MM.1S (cell line): ENCODE results near the gene S100B.

Source experiments
- DNase-seq: peaks from one replicate; pipeline ENCODE4 v3.0.0-alpha.2; 2015
- H2AFZ ChIP-seq: fragments of 300-600 bp; sonication (generic); 2 replicates; pipeline ENCODE4 v1.6.0; 2016; ENCODE audit warnings: antibody characterized with exemption, low read length
- H3F3A ChIP-seq: fragments of 300-600 bp; sonication (generic); 2 replicates; pipeline ENCODE4 v1.6.1; 2016; ENCODE audit warnings: mild to moderate bottlenecking, antibody characterized with exemption, low read length, moderate library complexity, mixed read lengths; ENCODE audit not compliant: insufficient read depth
- H3K27ac ChIP-seq: fragments of 300-600 bp; sonication (generic); 2 replicates; pipeline ENCODE4 v1.5.1; 2016; ENCODE audit warnings: mild to moderate bottlenecking, low read length
- H3K27me3 ChIP-seq: fragments of 300-600 bp; sonication (generic); replicated peaks from 2 replicates; pipeline ENCODE4 v1.6.0; 2016; ENCODE audit warnings: low read length; ENCODE audit not compliant: insufficient read depth
- H3K36me3 ChIP-seq: fragments of 300-600 bp; sonication (generic); replicated peaks from 2 replicates; pipeline ENCODE4 v1.6.1; 2016; ENCODE audit warnings: mild to moderate bottlenecking, low read length, mixed read lengths; ENCODE audit not compliant: insufficient read depth
- H3K4me1 ChIP-seq: fragments of 300-600 bp; sonication (generic); 2 replicates; pipeline ENCODE4 v1.6.1; 2016; ENCODE audit warnings: low read length, mixed read lengths
- H3K4me2 ChIP-seq: fragments of 300-600 bp; sonication (generic); 2 replicates; pipeline ENCODE4 v1.6.0; 2016; ENCODE audit warnings: low read depth, low read length
- H3K4me3 ChIP-seq: fragments of 300-600 bp; sonication (generic); 2 replicates; pipeline ENCODE4 v1.5.1; 2016; ENCODE audit warnings: low read length, mixed read lengths
- H3K79me2 ChIP-seq: fragments of 300-600 bp; sonication (generic); 2 replicates; pipeline ENCODE4 v1.6.1; 2016; ENCODE audit warnings: mixed run types, low read length, mixed read lengths
- H3K9ac ChIP-seq: fragments of 300-600 bp; sonication (generic); 2 replicates; pipeline ENCODE4 v1.6.1; 2016; ENCODE audit warnings: low read length, mixed read lengths
- H3K9me2 ChIP-seq: fragments of 300-600 bp; sonication (generic); replicated peaks from 2 replicates; pipeline ENCODE4 v1.6.1; 2016; ENCODE audit warnings: mild to moderate bottlenecking, low read length, mixed read lengths; ENCODE audit not compliant: insufficient read depth
- H3K9me3 ChIP-seq: fragments of 300-600 bp; sonication (generic); replicated peaks from 2 replicates; pipeline ENCODE4 v1.6.1; 2016; ENCODE audit warnings: mild to moderate bottlenecking, low read length, mixed read lengths; ENCODE audit not compliant: insufficient read depth
- H4K20me1 ChIP-seq: fragments of 300-600 bp; sonication (generic); 2 replicates; pipeline ENCODE4 v1.6.1; 2016; ENCODE audit warnings: mild to moderate bottlenecking, low read length, moderate library complexity, mixed read lengths; ENCODE audit not compliant: insufficient read depth
- CTCF ChIP-seq: fragments of 300-600 bp; sonication (generic); IDR thresholded peaks from 2 replicates; pipeline ENCODE4 v1.5.1; 2016; ENCODE audit warnings: antibody characterized with exemption, low read length, mixed read lengths
- EZH2 ChIP-seq: fragments of 300-600 bp; sonication (generic); optimal IDR thresholded peaks from 2 replicates; pipeline ENCODE3; 2017; ENCODE audit warnings: low read depth, mild to moderate bottlenecking, antibody characterized with exemption, low read length, mixed read lengths
- EZH2phosphoT487 ChIP-seq: fragments of 300-600 bp; sonication (generic); IDR thresholded peaks from 2 replicates; pipeline ENCODE4 v1.6.1; 2018; ENCODE audit warnings: antibody characterized with exemption, low read length

The S100B gene

GRCh38 chr21:46598581-46599572, 6.0 kb downstream of the S100B start:
- no peaks in the 10 kb centered on the region for H3F3A ChIP-seq
- DNase-seq, result no peak
- no peaks in the 10 kb centered on the region for H3K79me2 ChIP-seq
- H4K20me1 ChIP-seq, result no peaks in the 10 kb centered on the region
- H3K4me2 ChIP-seq, result no peak overlapping the region
- no peaks in the 10 kb centered on the region for H3K4me1 ChIP-seq
- no peak overlapping the region for H3K4me3 ChIP-seq
- no peaks in the 10 kb centered on the region for H3K9me3 ChIP-seq
- H3K27me3 ChIP-seq, result peaks cover 19% of the 10 kb centered on the region
- H3K9ac ChIP-seq, result no peak overlapping the region
- H3K27ac ChIP-seq, result no peak overlapping the region
- TF ChIP-seq EZH2 (no peak), EZH2phosphoT487 (no peak), CTCF (no peak)
- no peaks in the 10 kb centered on the region for H3K36me3 ChIP-seq
- no peak overlapping the region for H2AFZ ChIP-seq
- no peaks in the 10 kb centered on the region for H3K9me2 ChIP-seq

GRCh38 chr21:46597896-46598343, 7.0 kb downstream of the S100B start:
- Histone ChIP-seq H3K9me2 (no peaks in the 10 kb centered on the region), H3K9me3 (no peaks in the 10 kb centered on the region), H3K36me3 (no peaks in the 10 kb centered on the region), H3K4me3 (no peak overlapping the region), H3K4me1 (no peaks in the 10 kb centered on the region), H3K79me2 (no peaks in the 10 kb centered on the region), H3K27ac (no peak overlapping the region), H3K9ac (no peak overlapping the region), H3K27me3 (peaks cover 17% of the 10 kb centered on the region), H2AFZ (no peak overlapping the region), H3K4me2 (no peak overlapping the region), H3F3A (no peaks in the 10 kb centered on the region), H4K20me1 (no peaks in the 10 kb centered on the region)
- DNase-seq, result no peak
- TF ChIP-seq CTCF (no peak), EZH2 (no peak), EZH2phosphoT487 (no peak)

GRCh38 chr21:46597031-46597430, 7.9 kb downstream of the S100B start:
- TF ChIP-seq EZH2 (no peak), CTCF (no peak), EZH2phosphoT487 (no peak)
- DNase-seq, result no peak

More at GRCh38 chr21:46597031-46597430, 7.9 kb downstream of the S100B start:
- no peak overlapping the region for H3K4me2 ChIP-seq
- no peaks in the 10 kb centered on the region for H3K9me3 ChIP-seq
- peaks cover 17% of the 10 kb centered on the region for H3K27me3 ChIP-seq
- H3K4me1 ChIP-seq, result no peaks in the 10 kb centered on the region
- H3K36me3 ChIP-seq, result no peaks in the 10 kb centered on the region
- H3K9me2 ChIP-seq, result no peaks in the 10 kb centered on the region
- H4K20me1 ChIP-seq, result no peaks in the 10 kb centered on the region
- no peak overlapping the region for H3K9ac ChIP-seq
- no peaks in the 10 kb centered on the region for H3K79me2 ChIP-seq
- no peak overlapping the region for H3K4me3 ChIP-seq
- H3F3A ChIP-seq, result no peaks in the 10 kb centered on the region
- no peak overlapping the region for H2AFZ ChIP-seq
- no peak overlapping the region for H3K27ac ChIP-seq
